ENCODE measurements around the gene EPHA3. TPM values are rescaled to one million over a fixed set of nuclear protein-coding genes. Genes with fewer than 3 reads are reported as not detected.

The EPHA3 gene
- total RNA-seq = not detected

- no peak for DNase-seq
Observed at GRCh38 chr3:89107461-89108290, at the start of gene EPHA3. Gene EPHA3, plus strand, starts transcription at chr3:89107621. Its CDS starts 128 bp downstream, at chr3:89107749.

GRCh38 chr3:89058371-89058770, 49.0 kb upstream of the EPHA3 start:
- no peak for DNase-seq

- no peak for DNase-seq
Observed at GRCh38 chr3:89059211-89059925, 48.1 kb upstream of the EPHA3 start.

- no peak for DNase-seq
Observed at GRCh38 chr3:89061259-89061658, 46.2 kb upstream of the EPHA3 start.

- DNase-seq = no peak
Observed at GRCh38 chr3:89067736-89068135, 39.7 kb upstream of the EPHA3 start.

- DNase-seq = no peak
Observed at GRCh38 chr3:89072642-89073041, 34.8 kb upstream of the EPHA3 start.

GRCh38 chr3:89079944-89080343, 27.5 kb upstream of the EPHA3 start:
- no peak for DNase-seq

- DNase-seq = no peak
Observed at GRCh38 chr3:89087851-89088250, 19.6 kb upstream of the EPHA3 start.

GRCh38 chr3:89098173-89098572, 9.2 kb upstream of the EPHA3 start:
- no peak for DNase-seq

- DNase-seq = no peak
Observed at GRCh38 chr3:89098964-89099585, 8.3 kb upstream of the EPHA3 start.

- no peak for DNase-seq
Observed at GRCh38 chr3:89101251-89101650, 6.2 kb upstream of the EPHA3 start.

- DNase-seq = no peak
Observed at GRCh38 chr3:89101921-89102320, 5.5 kb upstream of the EPHA3 start.

- no peak for DNase-seq
Observed at GRCh38 chr3:89104499-89104898, 2.9 kb upstream of the EPHA3 start.

- no peak for DNase-seq
Observed at GRCh38 chr3:89105503-89105902, 1.9 kb upstream of the EPHA3 start.

GRCh38 chr3:89108291-89108550, 800 bp downstream of the EPHA3 start:
- DNase-seq = no peak

GRCh38 chr3:89113344-89113743, 5.9 kb downstream of the EPHA3 start:
- no peak for DNase-seq

- DNase-seq = no peak
Observed at GRCh38 chr3:89113893-89114840, 6.7 kb downstream of the EPHA3 start.

- no peak for DNase-seq
Observed at GRCh38 chr3:89114841-89115223, 7.4 kb downstream of the EPHA3 start.

- DNase-seq = no peak
Observed at GRCh38 chr3:89116476-89116875, 9.1 kb downstream of the EPHA3 start.

GRCh38 chr3:89138048-89138447, 30.6 kb downstream of the EPHA3 start:
- no peak for DNase-seq

- no peak for DNase-seq
Observed at GRCh38 chr3:89139870-89140269, 32.4 kb downstream of the EPHA3 start.

GRCh38 chr3:89144080-89144479, 36.7 kb downstream of the EPHA3 start:
- DNase-seq = no peak

- DNase-seq = no peak
Observed at GRCh38 chr3:89145995-89146394, 38.6 kb downstream of the EPHA3 start.
